K562 (cell line): ENCODE results near the gene LRRC61. TPM values are rescaled to one million over a fixed set of nuclear protein-coding genes. Genes with fewer than 3 reads are reported as not detected.

Source experiments
- COPS2 ChIP-seq: fragments of 450-650 bp; conservative IDR thresholded peaks from 2 replicates; pipeline ENCODE4 v1.6.1; 2016; ENCODE audit warnings: mild to moderate bottlenecking, moderate library complexity
- EGR1 ChIP-seq: fragments of 450-650 bp; conservative IDR thresholded peaks from 2 replicates; pipeline ENCODE4 v1.6.1; 2017; ENCODE audit warnings: mild to moderate bottlenecking
- FOXK1 ChIP-seq: sonication (generic); formaldehyde crosslinking; IDR thresholded peaks from 2 replicates; pipeline ENCODE4 v1.8.0; 2022; ENCODE audit warnings: missing genetic modification reagents, mild to moderate bottlenecking, borderline replicate concordance
- GATAD2B ChIP-seq: fragments of 450-650 bp; IDR thresholded peaks from 2 replicates; pipeline ENCODE4 v1.6.1; 2017; ENCODE audit warnings: mild to moderate bottlenecking, borderline replicate concordance
- IRF2 ChIP-seq: sonication (generic); formaldehyde crosslinking; IDR thresholded peaks from 2 replicates; pipeline ENCODE4 v1.8.1; 2022; ENCODE audit warnings: mild to moderate bottlenecking, missing genetic modification reagents
- MYBL2 ChIP-seq, 2 experiments: fragments of 450-650 bp in 1 of 2; sonication (generic) in 1 of 2; formaldehyde crosslinking in 1 of 2; IDR thresholded peaks; 2 replicates each; pipeline versions ENCODE4 v1.6.1 to v1.8.1; 2017 to 2022; ENCODE audit warnings: borderline replicate concordance in 1 of 2, inconsistent platforms in 1 of 2, low read depth in 1 of 2, mild to moderate bottlenecking in 1 of 2, missing genetic modification reagents in 1 of 2, moderate library complexity in 1 of 2
- NCOR1 ChIP-seq: fragments of 450-650 bp; IDR thresholded peaks from 2 replicates; pipeline ENCODE4 v1.6.1; 2016; ENCODE audit warnings: mild to moderate bottlenecking, moderate library complexity
- NFRKB ChIP-seq: fragments of 450-650 bp; IDR thresholded peaks from 2 replicates; pipeline ENCODE4 v1.6.1; 2016; ENCODE audit warnings: low read depth
- TRIM24 ChIP-seq, 2 experiments: fragments of 450-650 bp; IDR thresholded peaks; 2 replicates each; pipeline ENCODE4 v1.6.1; 2016
- polyA plus RNA-seq, 8 experiments: library from polyadenylated mRNA; depleted of rRNA in 4 of 8; stranded (reverse) in 5 of 8; unstranded in 3 of 8; fragments of >200 nt; fragmentation: Nextera tagmentation in 2 of 8; fragmentation: Illumina TruSeq in 1 of 8; extraction: Ambion mirVana in 2 of 8; extraction: Trizol in 1 of 8; gene quantifications; 2 replicates each; pipeline versions ENCODE4 v1.2.1 to v1.2.3, GENCODE V29; 2011 to 2014; ENCODE audit warnings: inconsistent platforms in 1 of 8, missing spikeins in 1 of 8
- total RNA-seq, 7 experiments: library from RNA; depleted of rRNA in 6 of 7; stranded (reverse); fragments of >200 nt in 6 of 7; fragmentation: Illumina TruSeq in 2 of 7; extraction: Trizol in 2 of 7; gene quantifications; 2 replicates each; pipeline versions ENCODE4 v1.2.1 to v1.2.3, GENCODE V29; 2011 to 2021; ENCODE audit warnings: low replicate concordance in 1 of 7
- TF ChIP-seq, protein P1 (sequence below), 2 experiments: fragments of 450-650 bp in 1 of 2; sonication (generic) in 1 of 2; formaldehyde crosslinking in 1 of 2; IDR thresholded peaks in 1 of 2; conservative IDR thresholded peaks in 1 of 2; 2 replicates each; pipeline versions ENCODE4 v1.6.1 to v1.8.1; 2016 to 2023; ENCODE audit warnings: mild to moderate bottlenecking in 2 of 2, moderate library complexity in 2 of 2, inconsistent platforms in 1 of 2, missing genetic modification reagents in 1 of 2
- TF ChIP-seq, protein P2 (sequence below): fragments of 200-800 bp; sonication (Bioruptor generic); IDR thresholded peaks from 2 replicates; pipeline ENCODE4 v1.6.1; 2017; ENCODE audit warnings: missing genetic modification characterization, missing compliant biosample characterization
- TF ChIP-seq, protein P3 (sequence below): sonication (generic); formaldehyde crosslinking; IDR thresholded peaks from 2 replicates; pipeline ENCODE4 v1.8.0; 2022; ENCODE audit warnings: mild to moderate bottlenecking, missing genetic modification reagents
- TF ChIP-seq, protein P4 (sequence below), 2 experiments: fragments of 450-650 bp in 1 of 2; IDR thresholded peaks; 2 replicates each; pipeline ENCODE4 v1.6.1; 2011 to 2017; ENCODE audit warnings: low read depth in 2 of 2, antibody characterized with exemption in 1 of 2, borderline replicate concordance in 1 of 2, low read length in 1 of 2, mild to moderate bottlenecking in 1 of 2, mixed read lengths in 1 of 2; ENCODE audit not compliant: control insufficient read depth in 1 of 2
- TF ChIP-seq, protein P5 (sequence below): fragments of 250-450 bp; sonication (Bioruptor Pico); IDR thresholded peaks from 2 replicates; pipeline ENCODE4 v1.5.0; 2020; ENCODE audit warnings: mild to moderate bottlenecking
- TF ChIP-seq, protein P6 (sequence below), 2 experiments: IDR thresholded peaks; 2 replicates each; pipeline ENCODE4 v1.6.1; 2011; ENCODE audit warnings: borderline replicate concordance in 1 of 2, control low read depth in 1 of 2, low read depth in 1 of 2, low read length in 1 of 2, mild to moderate bottlenecking in 1 of 2, mixed read lengths in 1 of 2, moderate library complexity in 1 of 2; ENCODE audit not compliant: insufficient read depth in 1 of 2, insufficient read length in 1 of 2, poor library complexity in 1 of 2, severe bottlenecking in 1 of 2; ENCODE audit errors: extremely low read depth in 1 of 2

Gene LRRC61
- total and polyA plus RNA-seq, 9 of the 15 experiments (the other 6 are each of a cell fraction or from before 2014, with no cell fraction given), result 1.3 to 55.2 (median 35.2) TPM

DNA sequence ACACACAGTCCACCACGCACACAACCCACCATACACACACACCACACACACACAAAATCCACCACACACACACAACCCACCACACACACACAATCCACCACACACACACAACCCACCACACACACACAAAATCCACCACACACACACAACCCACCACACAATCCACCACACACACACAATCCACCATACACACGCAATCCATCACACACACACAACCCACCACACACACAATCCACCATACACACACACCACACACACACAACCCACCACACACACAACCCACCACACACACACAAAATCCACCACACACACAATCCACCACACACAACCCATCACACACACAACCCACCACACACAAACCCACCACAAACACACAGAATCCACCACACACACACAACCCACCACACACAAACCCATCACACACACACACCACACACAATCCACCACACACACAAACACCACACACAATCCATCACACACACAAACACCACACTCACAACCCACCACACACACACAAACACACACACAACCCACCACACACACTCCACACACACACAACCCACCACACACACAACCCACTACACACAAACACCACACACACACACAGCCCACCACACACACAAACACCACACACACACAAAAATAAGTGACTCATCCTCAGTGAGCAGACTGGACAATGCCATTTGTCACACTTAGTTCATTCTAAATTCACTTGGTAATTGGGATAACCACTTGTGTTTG lies 36.6 kb downstream of the LRRC61 start (continued):
- TF ChIP-seq IRF2 (CRISPR knock-in tag) (0 out of 2 replicates have a peak, but pooled peaks have one; percentile 6), FOXK1 (CRISPR knock-in tag) (peak; percentile 72; the same call in 1 of the 2 replicates), MYBL2 (IDR thresholded peaks at IDR 0.05; ENCODE audit: low read depth) (peak; percentile 36; the same call in 1 of the 2 replicates), MYBL2 (CRISPR knock-in tag; IDR thresholded peaks at IDR 0.05; ENCODE audit: borderline replicate concordance) (no peak), GATAD2B (no peak), TRIM24 (IDR thresholded peaks at IDR 0.05) (peak; percentile 80 to 83; a peak in 3 of 4 replicates), EGR1 (0 out of 2 replicates have a peak, but pooled peaks have one; percentile 3), NCOR1 (0 out of 2 replicates have a peak, but pooled peaks have one; percentile 7), COPS2 (no peak), NFRKB (0 out of 2 replicates have a peak, but pooled peaks have one; percentile 29)
- TF ChIP-seq, protein P1, sequence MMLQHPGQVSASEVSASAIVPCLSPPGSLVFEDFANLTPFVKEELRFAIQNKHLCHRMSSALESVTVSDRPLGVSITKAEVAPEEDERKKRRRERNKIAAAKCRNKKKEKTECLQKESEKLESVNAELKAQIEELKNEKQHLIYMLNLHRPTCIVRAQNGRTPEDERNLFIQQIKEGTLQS (IDR thresholded peaks at IDR 0.05), result peak; percentile 82
- TF ChIP-seq, protein P1 (CRISPR knock-in tag; conservative IDR thresholded peaks at IDR 0.05), result no peak
- TF ChIP-seq, protein P2, sequence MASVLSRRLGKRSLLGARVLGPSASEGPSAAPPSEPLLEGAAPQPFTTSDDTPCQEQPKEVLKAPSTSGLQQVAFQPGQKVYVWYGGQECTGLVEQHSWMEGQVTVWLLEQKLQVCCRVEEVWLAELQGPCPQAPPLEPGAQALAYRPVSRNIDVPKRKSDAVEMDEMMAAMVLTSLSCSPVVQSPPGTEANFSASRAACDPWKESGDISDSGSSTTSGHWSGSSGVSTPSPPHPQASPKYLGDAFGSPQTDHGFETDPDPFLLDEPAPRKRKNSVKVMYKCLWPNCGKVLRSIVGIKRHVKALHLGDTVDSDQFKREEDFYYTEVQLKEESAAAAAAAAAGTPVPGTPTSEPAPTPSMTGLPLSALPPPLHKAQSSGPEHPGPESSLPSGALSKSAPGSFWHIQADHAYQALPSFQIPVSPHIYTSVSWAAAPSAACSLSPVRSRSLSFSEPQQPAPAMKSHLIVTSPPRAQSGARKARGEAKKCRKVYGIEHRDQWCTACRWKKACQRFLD (CRISPR knock-in tag), result no peak
- TF ChIP-seq, protein P3, sequence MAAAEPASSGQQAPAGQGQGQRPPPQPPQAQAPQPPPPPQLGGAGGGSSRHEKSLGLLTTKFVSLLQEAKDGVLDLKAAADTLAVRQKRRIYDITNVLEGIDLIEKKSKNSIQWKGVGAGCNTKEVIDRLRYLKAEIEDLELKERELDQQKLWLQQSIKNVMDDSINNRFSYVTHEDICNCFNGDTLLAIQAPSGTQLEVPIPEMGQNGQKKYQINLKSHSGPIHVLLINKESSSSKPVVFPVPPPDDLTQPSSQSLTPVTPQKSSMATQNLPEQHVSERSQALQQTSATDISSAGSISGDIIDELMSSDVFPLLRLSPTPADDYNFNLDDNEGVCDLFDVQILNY (CRISPR knock-in tag), result peak; percentile 2; the same call in 1 of the 2 replicates
- TF ChIP-seq, protein P4, sequence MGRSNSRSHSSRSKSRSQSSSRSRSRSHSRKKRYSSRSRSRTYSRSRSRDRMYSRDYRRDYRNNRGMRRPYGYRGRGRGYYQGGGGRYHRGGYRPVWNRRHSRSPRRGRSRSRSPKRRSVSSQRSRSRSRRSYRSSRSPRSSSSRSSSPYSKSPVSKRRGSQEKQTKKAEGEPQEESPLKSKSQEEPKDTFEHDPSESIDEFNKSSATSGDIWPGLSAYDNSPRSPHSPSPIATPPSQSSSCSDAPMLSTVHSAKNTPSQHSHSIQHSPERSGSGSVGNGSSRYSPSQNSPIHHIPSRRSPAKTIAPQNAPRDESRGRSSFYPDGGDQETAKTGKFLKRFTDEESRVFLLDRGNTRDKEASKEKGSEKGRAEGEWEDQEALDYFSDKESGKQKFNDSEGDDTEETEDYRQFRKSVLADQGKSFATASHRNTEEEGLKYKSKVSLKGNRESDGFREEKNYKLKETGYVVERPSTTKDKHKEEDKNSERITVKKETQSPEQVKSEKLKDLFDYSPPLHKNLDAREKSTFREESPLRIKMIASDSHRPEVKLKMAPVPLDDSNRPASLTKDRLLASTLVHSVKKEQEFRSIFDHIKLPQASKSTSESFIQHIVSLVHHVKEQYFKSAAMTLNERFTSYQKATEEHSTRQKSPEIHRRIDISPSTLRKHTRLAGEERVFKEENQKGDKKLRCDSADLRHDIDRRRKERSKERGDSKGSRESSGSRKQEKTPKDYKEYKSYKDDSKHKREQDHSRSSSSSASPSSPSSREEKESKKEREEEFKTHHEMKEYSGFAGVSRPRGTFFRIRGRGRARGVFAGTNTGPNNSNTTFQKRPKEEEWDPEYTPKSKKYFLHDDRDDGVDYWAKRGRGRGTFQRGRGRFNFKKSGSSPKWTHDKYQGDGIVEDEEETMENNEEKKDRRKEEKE (IDR thresholded peaks at IDR 0.05; ENCODE audit: borderline replicate concordance in 1 of 2, control insufficient read depth in 1 of 2, low read depth in 2 of 2, low read length in 1 of 2), result peak; percentile 28 to 71; a peak in 1 of 4 replicates
- TF ChIP-seq, protein P5, sequence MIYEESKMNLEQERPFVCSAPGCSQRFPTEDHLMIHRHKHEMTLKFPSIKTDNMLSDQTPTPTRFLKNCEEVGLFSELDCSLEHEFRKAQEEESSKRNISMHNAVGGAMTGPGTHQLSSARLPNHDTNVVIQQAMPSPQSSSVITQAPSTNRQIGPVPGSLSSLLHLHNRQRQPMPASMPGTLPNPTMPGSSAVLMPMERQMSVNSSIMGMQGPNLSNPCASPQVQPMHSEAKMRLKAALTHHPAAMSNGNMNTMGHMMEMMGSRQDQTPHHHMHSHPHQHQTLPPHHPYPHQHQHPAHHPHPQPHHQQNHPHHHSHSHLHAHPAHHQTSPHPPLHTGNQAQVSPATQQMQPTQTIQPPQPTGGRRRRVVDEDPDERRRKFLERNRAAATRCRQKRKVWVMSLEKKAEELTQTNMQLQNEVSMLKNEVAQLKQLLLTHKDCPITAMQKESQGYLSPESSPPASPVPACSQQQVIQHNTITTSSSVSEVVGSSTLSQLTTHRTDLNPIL (CRISPR knock-in tag), result no peak
- TF ChIP-seq, protein P6, sequence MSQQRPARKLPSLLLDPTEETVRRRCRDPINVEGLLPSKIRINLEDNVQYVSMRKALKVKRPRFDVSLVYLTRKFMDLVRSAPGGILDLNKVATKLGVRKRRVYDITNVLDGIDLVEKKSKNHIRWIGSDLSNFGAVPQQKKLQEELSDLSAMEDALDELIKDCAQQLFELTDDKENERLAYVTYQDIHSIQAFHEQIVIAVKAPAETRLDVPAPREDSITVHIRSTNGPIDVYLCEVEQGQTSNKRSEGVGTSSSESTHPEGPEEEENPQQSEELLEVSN (IDR thresholded peaks at IDR 0.05; ENCODE audit: borderline replicate concordance in 1 of 2, extremely low read depth in 1 of 2, insufficient read depth in 1 of 2, insufficient read length in 1 of 2, low read depth in 1 of 2, low read length in 1 of 2, poor library complexity in 1 of 2, severe bottlenecking in 1 of 2), result no peak
